HL-60 (cell line): ENCODE measurements around the gene SATL1.

Source experiments
- DNase-seq, 2 experiments: peaks; one replicate each; pipeline ENCODE4 v3.0.0-alpha.2; 2010 to 2020; ENCODE audit warnings: low read depth in 1 of 2, low spot score in 1 of 2
- H3K27ac ChIP-seq: fragments of 250-450 bp; sonication (Bioruptor Pico); replicated peaks from 2 replicates; pipeline ENCODE4 v1.5.1; 2020; ENCODE audit warnings: mild to moderate bottlenecking, moderate library complexity
- H3K27me3 ChIP-seq: fragments of 250-450 bp; sonication (Bioruptor Pico); 2 replicates; pipeline ENCODE4 v1.5.1; 2021; ENCODE audit warnings: mild to moderate bottlenecking, moderate library complexity; ENCODE audit not compliant: insufficient read depth, poor library complexity, severe bottlenecking
- H3K4me3 ChIP-seq: replicated peaks from 2 replicates; pipeline ENCODE4 v1.5.1; 2011; ENCODE audit warnings: mild to moderate bottlenecking, control low read depth, low read length; ENCODE audit not compliant: insufficient read depth
- CTCF ChIP-seq: IDR thresholded peaks from one replicate; pipeline ENCODE4 v1.5.1; 2011; ENCODE audit warnings: low read length, control low read depth, inconsistent platforms; ENCODE audit not compliant: insufficient read depth
- GABPA ChIP-seq: IDR thresholded peaks from 2 replicates; pipeline ENCODE4 v1.6.1; 2012; ENCODE audit warnings: low read depth
- POLR2AphosphoS5 ChIP-seq: IDR thresholded peaks from 2 replicates; pipeline ENCODE4 v1.6.1; 2012; ENCODE audit warnings: low read depth
- REST ChIP-seq: IDR thresholded peaks from 2 replicates; pipeline ENCODE4 v1.6.1; 2012; ENCODE audit warnings: low read depth; ENCODE audit not compliant: insufficient replicate concordance
- SPI1 ChIP-seq: IDR thresholded peaks from 2 replicates; pipeline ENCODE4 v1.6.1; 2012; ENCODE audit warnings: low read depth, mild to moderate bottlenecking, borderline replicate concordance

SATL1 gene

GRCh38 chrX:85243155-85243554 is 424 bp downstream of the SATL1 start:
- Histone ChIP-seq H3K27ac (no peak overlapping the region), H3K4me3 (no peak overlapping the region), H3K27me3 (peaks cover 10% of the 10 kb centered on the region)
- DNase-seq, result no peak
- no peak for TF ChIP-seq GABPA
- no peak for TF ChIP-seq POLR2AphosphoS5
- TF ChIP-seq REST, result no peak
- TF ChIP-seq SPI1, result no peak
- TF ChIP-seq CTCF, result no peak

- Histone ChIP-seq H3K27ac (no peak overlapping the region), H3K27me3 (no peaks in the 10 kb centered on the region), H3K4me3 (no peak overlapping the region)
- DNase-seq, result no peak
- TF ChIP-seq GABPA (no peak), REST (no peak), SPI1 (no peak), POLR2AphosphoS5 (no peak), CTCF (no peak)
Measured at GRCh38 chrX:85223359-85223758, 20.2 kb downstream of the SATL1 start.

- TF ChIP-seq POLR2AphosphoS5 (no peak), REST (no peak), CTCF (no peak), GABPA (no peak), SPI1 (no peak)
- DNase-seq, result no peak
- Histone ChIP-seq H3K27me3 (no peaks in the 10 kb centered on the region), H3K27ac (no peak overlapping the region), H3K4me3 (no peak overlapping the region)
Measured at GRCh38 chrX:85221361-85221760, 22.2 kb downstream of the SATL1 start.
